Astrocyte (in vitro differentiated cells and primary cell): Measurements from ENCODE around the gene RETREG1. TPM values are rescaled to one million over a fixed set of nuclear protein-coding genes. Genes with fewer than 3 reads are reported as not detected.
"Not testable (repeated sequence)": the region's sequence is repeated elsewhere in the genome, so short reads cannot be mapped to it uniquely, and the experiment has no call there.

Source experiments
- DNase-seq: peaks from one replicate; pipeline ENCODE4 v3.0.0-alpha.2; 2010; ENCODE audit warnings: low read depth
- FAIRE-seq: peaks from 2 replicates; lab custom pipeline; 2011; peaks lifted over from hg19 to GRCh38; lab: Jason Lieb, UNC
- H2AFZ ChIP-seq: 2 replicates; pipeline ENCODE4 v1.6.0; 2012; ENCODE audit warnings: low read depth, low read length, inconsistent platforms
- H3K27ac ChIP-seq: 2 replicates; pipeline ENCODE4 v1.5.1; 2011; ENCODE audit warnings: low read depth, low read length, inconsistent platforms
- H3K27me3 ChIP-seq: 2 replicates; pipeline ENCODE4 v1.6.0; 2011; ENCODE audit warnings: low read length, inconsistent platforms; ENCODE audit not compliant: insufficient read depth
- H3K36me3 ChIP-seq: 2 replicates; pipeline ENCODE4 v1.5.1; 2011; ENCODE audit warnings: low read length, inconsistent platforms; ENCODE audit not compliant: insufficient read depth
- H3K4me1 ChIP-seq: 2 replicates; pipeline ENCODE4 v1.5.1; 2011; ENCODE audit warnings: low read length, inconsistent platforms; ENCODE audit not compliant: insufficient read depth
- H3K4me2 ChIP-seq: 2 replicates; pipeline ENCODE4 v1.6.0; 2012; ENCODE audit warnings: low read length, inconsistent platforms
- H3K4me3 ChIP-seq: 2 replicates; pipeline ENCODE4 v1.5.1; 2011; ENCODE audit warnings: low read depth, mild to moderate bottlenecking, low read length, inconsistent platforms; ENCODE audit not compliant: insufficient read depth
- H3K79me2 ChIP-seq: 2 replicates; pipeline ENCODE4 v1.6.0; 2012; ENCODE audit warnings: mild to moderate bottlenecking, low read length, inconsistent platforms; ENCODE audit not compliant: insufficient read depth
- H3K9ac ChIP-seq: 2 replicates; pipeline ENCODE4 v1.6.0; 2012; ENCODE audit warnings: mild to moderate bottlenecking, low read length, inconsistent platforms
- H3K9me3 ChIP-seq: 2 replicates; pipeline ENCODE4 v1.5.1; 2012; ENCODE audit warnings: low read depth, mild to moderate bottlenecking, low read length, inconsistent platforms; ENCODE audit not compliant: insufficient read depth
- H4K20me1 ChIP-seq: 2 replicates; pipeline ENCODE4 v1.6.0; 2012; ENCODE audit warnings: low read length, inconsistent platforms; ENCODE audit not compliant: insufficient read depth
- H3K27ac Mint-ChIP-seq: one replicate; pipeline ENCODE4 v1.8.0; 2021; ENCODE audit warnings: mild to moderate bottlenecking, mixed read lengths; ENCODE audit not compliant: unreplicated experiment
- H3K27me3 Mint-ChIP-seq: one replicate; pipeline ENCODE4 v1.8.0; 2021; ENCODE audit warnings: low read depth, mixed read lengths; ENCODE audit not compliant: unreplicated experiment
- H3K36me3 Mint-ChIP-seq: one replicate; pipeline ENCODE4 v1.8.0; 2021; ENCODE audit warnings: low read depth, mixed read lengths; ENCODE audit not compliant: unreplicated experiment
- H3K4me1 Mint-ChIP-seq: one replicate; pipeline ENCODE4 v1.8.0; 2021; ENCODE audit warnings: low read depth, mixed read lengths; ENCODE audit not compliant: unreplicated experiment
- H3K4me3 Mint-ChIP-seq: one replicate; pipeline ENCODE4 v1.8.0; 2021; ENCODE audit warnings: mild to moderate bottlenecking, moderate library complexity, mixed read lengths; ENCODE audit not compliant: unreplicated experiment
- H3K9me3 Mint-ChIP-seq: one replicate; pipeline ENCODE4 v1.8.0; 2021; ENCODE audit warnings: mild to moderate bottlenecking, mixed read lengths; ENCODE audit not compliant: unreplicated experiment
- CTCF ChIP-seq: IDR thresholded peaks from 2 replicates; pipeline ENCODE4 v1.5.1; 2011; ENCODE audit warnings: low read depth, mild to moderate bottlenecking, inconsistent platforms, low read length, moderate library complexity; ENCODE audit not compliant: insufficient read depth
- EZH2 ChIP-seq: IDR thresholded peaks from 2 replicates; pipeline ENCODE4 v1.6.1; 2012; ENCODE audit warnings: mild to moderate bottlenecking, low read length, inconsistent platforms; ENCODE audit not compliant: insufficient read depth
- total RNA-seq: library from RNA; stranded (reverse); gene quantifications from 2 replicates; pipeline ENCODE4 v1.2.1, GENCODE V29; 2021

Gene RETREG1
- total RNA-seq, 1 donor from 2014 or later: 0.98 TPM

DNA sequence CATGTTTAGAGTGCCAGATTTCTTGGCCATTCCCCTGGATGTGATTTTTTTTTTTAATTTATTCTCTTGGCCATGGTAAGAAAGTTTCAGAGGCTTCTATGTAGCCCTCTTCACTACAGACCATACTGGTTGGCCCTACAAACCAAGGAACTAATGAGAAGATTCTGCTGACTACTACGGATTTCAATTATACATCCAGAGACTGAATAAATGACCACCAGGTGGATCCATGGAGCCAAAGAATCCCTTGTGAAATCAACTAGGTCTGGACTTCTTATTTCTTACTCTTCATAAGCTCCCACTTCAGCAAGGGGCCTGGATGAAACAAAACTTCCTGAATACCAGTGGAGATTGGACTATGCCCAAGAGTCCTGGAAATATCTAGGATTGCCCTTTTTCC, 178.8 kb downstream of the RETREG1 start:
- Histone ChIP-seq H3K36me3 (no peaks in the 10 kb centered on the region), H3K4me1 (no peaks in the 10 kb centered on the region), H4K20me1 (no peaks in the 10 kb centered on the region), H3K4me3 (no peak overlapping the region), H3K79me2 (no peaks in the 10 kb centered on the region), H3K27ac (no peak overlapping the region), H3K4me2 (no peak overlapping the region), H3K27me3 (peaks cover 5% of the 10 kb centered on the region), H3K9me3 (no peaks in the 10 kb centered on the region), H2AFZ (no peak overlapping the region), H3K9ac (no peak overlapping the region)
- FAIRE-seq (no peak), DNase-seq (no peak)
- no peaks in the 10 kb centered on the region for H3K4me1 Mint-ChIP-seq
- H3K4me3 Mint-ChIP-seq: no peak overlapping the region
- no peaks in the 10 kb centered on the region for H3K9me3 Mint-ChIP-seq
- H3K27ac Mint-ChIP-seq: no peak overlapping the region
- peaks cover 8% of the 10 kb centered on the region for H3K27me3 Mint-ChIP-seq
- no peaks in the 10 kb centered on the region for H3K36me3 Mint-ChIP-seq
- TF ChIP-seq EZH2 (no peak), CTCF (no peak)

GRCh38 chr5:16436065-16436682, 180.6 kb downstream of the RETREG1 start:
- not testable (repeated sequence) for DNase-seq, H3K36me3 Mint-ChIP-seq, FAIRE-seq, H3K9ac ChIP-seq, H3K27me3 ChIP-seq, H3K9me3 ChIP-seq, H3K9me3 Mint-ChIP-seq, H3K4me3 Mint-ChIP-seq, H2AFZ ChIP-seq, H3K4me1 Mint-ChIP-seq, H3K27ac ChIP-seq, H3K27ac Mint-ChIP-seq, H3K79me2 ChIP-seq, H3K4me2 ChIP-seq, H4K20me1 ChIP-seq, H3K4me1 ChIP-seq, H3K36me3 ChIP-seq, H3K4me3 ChIP-seq, H3K27me3 Mint-ChIP-seq

DNA sequence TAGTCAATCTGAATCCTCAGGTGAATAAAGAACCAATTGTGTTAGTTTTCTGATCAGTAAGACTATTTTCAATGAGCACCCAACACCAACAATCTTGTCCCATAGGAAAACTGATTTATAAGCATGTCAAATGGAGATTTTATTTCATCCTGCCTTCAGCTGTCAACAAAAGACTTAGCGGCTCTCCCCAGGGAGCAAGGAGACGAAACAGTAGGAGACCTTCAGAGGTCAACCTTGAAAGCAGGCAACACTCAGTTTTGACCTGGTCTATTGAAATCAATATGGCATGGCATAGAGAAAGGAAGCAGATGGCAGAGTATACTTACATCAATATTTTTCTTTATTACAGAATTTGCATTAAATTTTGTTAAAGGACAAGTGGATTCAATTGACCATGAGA, 185.3 kb downstream of the RETREG1 start:
- Histone ChIP-seq H3K36me3 (no peaks in the 10 kb centered on the region), H3K79me2 (no peaks in the 10 kb centered on the region), H3K4me2 (no peak overlapping the region), H3K4me1 (no peaks in the 10 kb centered on the region), H3K9ac (no peak overlapping the region), H3K27ac (no peak overlapping the region), H3K4me3 (no peak overlapping the region), H3K27me3 (peaks cover 14% of the 10 kb centered on the region), H2AFZ (no peak overlapping the region), H3K9me3 (no peaks in the 10 kb centered on the region), H4K20me1 (no peaks in the 10 kb centered on the region)
- Mint-ChIP-seq H3K27ac (no peak overlapping the region), H3K36me3 (no peaks in the 10 kb centered on the region), H3K4me3 (no peak overlapping the region), H3K27me3 (peaks cover 10% of the 10 kb centered on the region), H3K9me3 (no peaks in the 10 kb centered on the region), H3K4me1 (no peaks in the 10 kb centered on the region)
- TF ChIP-seq CTCF: no peak
- TF ChIP-seq EZH2: no peak
- DNase-seq (no peak), FAIRE-seq (no peak)
